ENCODE data around the gene SLC7A14. TPM values are rescaled to one million over a fixed set of nuclear protein-coding genes. Genes with fewer than 3 reads are reported as not detected.

The SLC7A14 gene
- total RNA-seq, 1 donor from 2014 or later, result not detected

DNA sequence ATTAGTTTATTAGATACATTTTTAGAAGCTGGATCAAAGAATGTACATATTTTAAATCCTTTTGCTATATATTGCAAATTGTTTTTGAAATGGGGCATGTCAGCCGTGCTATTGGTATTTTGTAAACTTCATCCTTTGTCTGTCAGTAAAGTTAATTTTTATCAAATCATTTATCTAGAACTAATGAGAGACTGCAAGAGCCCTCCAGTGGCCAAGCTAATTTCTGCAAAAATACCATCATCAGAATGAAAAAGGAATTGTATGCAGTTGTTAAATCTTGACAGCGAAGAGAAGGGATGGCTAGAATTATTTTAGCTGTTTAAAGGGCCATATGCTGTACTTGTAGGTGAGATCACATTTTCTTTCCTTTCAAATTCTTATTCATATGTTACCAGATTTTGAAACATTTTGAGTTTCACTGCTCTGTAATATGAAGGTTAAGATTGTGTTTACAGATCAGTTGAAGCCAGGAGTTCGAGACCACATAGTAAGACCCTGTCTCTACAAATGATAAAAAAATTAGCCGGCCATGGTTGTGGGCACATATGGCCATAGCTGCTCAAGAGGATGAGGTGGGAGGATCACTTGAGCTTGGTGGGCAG is 175.3 kb downstream of the SLC7A14 start:
- intact Hi-C loops (cut with micrococcal nuclease), result loop anchor here (1.0 to 10.0 kb wide), 7 partner anchors 42 to 1934 kb away; no protein-coding TSS in a partner anchor
- no peak for TF ChIP-seq CTCF (IDR thresholded peaks at IDR 0.05)
- POLR2A ChIA-PET, result interaction anchor here (0.6 to 1.2 kb wide), 3 partner anchors 53 to 628 kb away, joined by 3 to 6 read pairs (median 5); partner anchors contain the start of gene SKIL
- Mint-ChIP-seq H3K9me3 (no peaks in the 10 kb centered on the region), H3K4me3 (no peak overlapping the region), H3K36me3 (ENCODE audit: low read depth) (no peaks in the 10 kb centered on the region), H3K4me1 (no peaks in the 10 kb centered on the region), H3K27ac (no peak overlapping the region), H3K27me3 (no peaks in the 10 kb centered on the region)
- DNase-seq, result no peak
- ATAC-seq (ENCODE audit: low read depth), result no peak
- CTCF ChIA-PET, result interaction anchor here (0.6 to 4.8 kb wide), 18 partner anchors 13 to 741 kb away, joined by 3 to 32 read pairs (median 4); partner anchors contain the start of gene SKIL

Other genes starting within 250 kb of the SLC7A14 start
- gene SKIL, start 228.4 kb downstream of the SLC7A14 start, total RNA-seq, result 112 and 123 TPM in 2 replicates
- 0.51 and 0.69 TPM in 2 replicates for gene CLDN11, start 167.2 kb downstream of the SLC7A14 start, total RNA-seq

All from activated B cell treated with CpG ODN at 0.5 μM for 24 hours (primary cell).